Sigmoid colon (tissue), 4 donors: ENCODE data around the gene SYF2.

Source experiments
- CTCF ChIP-seq, 4 experiments: fragments of 450-650 bp in 3 of 4; fragments of 200-600 bp in 1 of 4; IDR thresholded peaks; one replicate each; pipeline ENCODE4 v1.5.1; 2016 to 2019; ENCODE audit warnings: antibody characterized with exemption in 4 of 4, mild to moderate bottlenecking in 3 of 4, moderate library complexity in 2 of 4
- EP300 ChIP-seq, 4 donors: sonication (generic); formaldehyde crosslinking; IDR thresholded peaks; one replicate each; pipeline ENCODE4 v1.6.1; 2017; ENCODE audit warnings: antibody characterized with exemption in 4 of 4
- POLR2A ChIP-seq, 2 donors: fragments of 450-650 bp; IDR thresholded peaks; one replicate each; pipeline ENCODE4 v1.6.1; 2016; ENCODE audit warnings: antibody characterized with exemption in 2 of 2, mild to moderate bottlenecking in 2 of 2, moderate library complexity in 2 of 2
- POLR2AphosphoS5 ChIP-seq, 4 donors: sonication (generic); formaldehyde crosslinking; IDR thresholded peaks; one replicate each; pipeline ENCODE4 v1.6.1; 2017; ENCODE audit warnings: antibody characterized with exemption in 4 of 4

- TF ChIP-seq CTCF (IDR thresholded peaks at IDR 0.05) = no peak
- TF ChIP-seq POLR2A (IDR thresholded peaks at IDR 0.05) = no peak
- TF ChIP-seq EP300 (IDR thresholded peaks at IDR 0.05) = no peak
- TF ChIP-seq POLR2AphosphoS5 (IDR thresholded peaks at IDR 0.05) = no peak
Measured at GRCh38 chr1:25238046-25238445, 5.7 kb upstream of the SYF2 start.
